H9 (cell line): ENCODE data around the gene UQCRC2. TPM values are rescaled to one million over a fixed set of nuclear protein-coding genes. Genes with fewer than 3 reads are reported as not detected.

Experiments
- DNase-seq: peaks from one replicate; pipeline ENCODE4 v3.0.0-alpha.2; 2017
- H2AFZ ChIP-seq: one replicate; pipeline ENCODE4 v1.6.1; 2013; ENCODE audit warnings: mild to moderate bottlenecking, low read length, control low read depth, moderate library complexity
- H2AK5ac ChIP-seq: 2 replicates; pipeline ENCODE4 v1.6.1; 2013; ENCODE audit warnings: low read length, control low read depth, mixed read lengths; ENCODE audit not compliant: insufficient read length
- H2BK120ac ChIP-seq: one replicate; pipeline ENCODE4 v1.6.1; 2013; ENCODE audit warnings: low read depth, mild to moderate bottlenecking, low read length, control low read depth, inconsistent platforms; ENCODE audit not compliant: poor library complexity, severe bottlenecking
- H2BK12ac ChIP-seq: 2 replicates; pipeline ENCODE4 v1.6.1; 2013; ENCODE audit warnings: low read length, control low read depth, mixed read lengths, low read depth; ENCODE audit not compliant: insufficient read length
- H2BK15ac ChIP-seq: 2 replicates; pipeline ENCODE4 v1.6.1; 2013; ENCODE audit warnings: low read depth, low read length, control low read depth
- H2BK20ac ChIP-seq: one replicate; pipeline ENCODE4 v1.6.1; 2013; ENCODE audit warnings: low read depth, mild to moderate bottlenecking, low read length, control low read depth, inconsistent platforms; ENCODE audit not compliant: poor library complexity, severe bottlenecking
- H2BK5ac ChIP-seq: 2 replicates; pipeline ENCODE4 v1.6.1; 2013; ENCODE audit warnings: low read length, control low read depth, mixed read lengths; ENCODE audit not compliant: insufficient read length
- H3K14ac ChIP-seq: 2 replicates; pipeline ENCODE4 v1.6.1; 2013; ENCODE audit warnings: low read length, control low read depth; ENCODE audit not compliant: insufficient read depth
- H3K18ac ChIP-seq: 2 replicates; pipeline ENCODE4 v1.6.1; 2013; ENCODE audit warnings: low read depth, mild to moderate bottlenecking, mixed read lengths, low read length, control low read depth; ENCODE audit not compliant: insufficient read length
- H3K23ac ChIP-seq: 2 replicates; pipeline ENCODE4 v1.6.1; 2013; ENCODE audit warnings: low read length, control low read depth, mixed read lengths, low read depth; ENCODE audit not compliant: insufficient read length
- H3K23me2 ChIP-seq: 2 replicates; pipeline ENCODE4 v1.6.1; 2013; ENCODE audit warnings: low read depth, mild to moderate bottlenecking, mixed read lengths, low read length, control low read depth; ENCODE audit not compliant: insufficient read length, poor library complexity, severe bottlenecking
- H3K27ac ChIP-seq: 2 replicates; pipeline ENCODE4 v1.5.1; 2013; ENCODE audit warnings: low read length, control low read depth, mixed read lengths, low read depth; ENCODE audit not compliant: insufficient read length
- H3K27me3 ChIP-seq: 2 replicates; pipeline ENCODE4 v1.6.1; 2013; ENCODE audit warnings: low read length, control low read depth, inconsistent platforms; ENCODE audit not compliant: insufficient read depth
- H3K4ac ChIP-seq: 2 replicates; pipeline ENCODE4 v1.6.1; 2013; ENCODE audit warnings: low read depth, mild to moderate bottlenecking, control low read depth, inconsistent platforms, low read length, moderate library complexity
- H3K4me1 ChIP-seq: 2 replicates; pipeline ENCODE4 v1.6.1; 2013; ENCODE audit warnings: low read length, control low read depth, inconsistent platforms; ENCODE audit not compliant: insufficient read depth
- H3K4me2 ChIP-seq: 2 replicates; pipeline ENCODE4 v1.6.1; 2013; ENCODE audit warnings: low read length, control low read depth, mixed read lengths; ENCODE audit not compliant: insufficient read length, insufficient read depth
- H3K56ac ChIP-seq: 2 replicates; pipeline ENCODE4 v1.6.1; 2013; ENCODE audit warnings: low read depth, mild to moderate bottlenecking, mixed read lengths, low read length, control low read depth; ENCODE audit not compliant: insufficient read length
- H3K79me1 ChIP-seq: 2 replicates; pipeline ENCODE4 v1.6.1; 2013; ENCODE audit warnings: low read depth, mild to moderate bottlenecking, moderate library complexity, low read length, control low read depth, inconsistent platforms; ENCODE audit not compliant: insufficient read depth, poor library complexity, severe bottlenecking
- H3K79me2 ChIP-seq: 2 replicates; pipeline ENCODE4 v1.6.1; 2013; ENCODE audit warnings: low read length, control low read depth, inconsistent platforms; ENCODE audit not compliant: insufficient read depth
- H3K9ac ChIP-seq: 2 replicates; pipeline ENCODE4 v1.6.1; 2013; ENCODE audit warnings: low read length, control low read depth, mixed read lengths; ENCODE audit not compliant: insufficient read length; ENCODE audit errors: extremely low read depth
- H3K9me3 ChIP-seq: one replicate; pipeline ENCODE4 v1.6.1; 2013; ENCODE audit warnings: low read depth, low read length, inconsistent platforms; ENCODE audit not compliant: control insufficient read depth
- H3T11ph ChIP-seq: one replicate; pipeline ENCODE4 v1.6.1; 2013; ENCODE audit warnings: mild to moderate bottlenecking, low read length, control low read depth, inconsistent platforms
- H4K20me1 ChIP-seq: one replicate; pipeline ENCODE4 v1.6.1; 2013; ENCODE audit not compliant: control insufficient read depth, insufficient read length, insufficient read depth
- H4K5ac ChIP-seq: 2 replicates; pipeline ENCODE4 v1.6.1; 2013; ENCODE audit warnings: low read depth, mild to moderate bottlenecking, mixed read lengths, low read length, control low read depth; ENCODE audit not compliant: insufficient read length
- H4K8ac ChIP-seq: replicated peaks from 2 replicates; pipeline ENCODE4 v1.6.1; 2013; ENCODE audit warnings: low read length, control low read depth, mixed read lengths, low read depth; ENCODE audit not compliant: insufficient read length
- H4K91ac ChIP-seq: 2 replicates; pipeline ENCODE4 v1.6.1; 2013; ENCODE audit warnings: low read depth, mild to moderate bottlenecking, moderate library complexity, mixed read lengths, low read length, control low read depth; ENCODE audit not compliant: insufficient read length
- H3K27ac Mint-ChIP-seq, 3 experiments: 2 replicates in 2 of 3; 3 replicates in 1 of 3; pipeline ENCODE4 v1.8.0; 2020 to 2021; ENCODE audit warnings: mixed read lengths in 3 of 3, mild to moderate bottlenecking in 1 of 3, moderate library complexity in 1 of 3
- H3K27me3 Mint-ChIP-seq: 2 replicates; pipeline ENCODE4 v1.8.0; 2021; ENCODE audit warnings: low read depth, mild to moderate bottlenecking, moderate library complexity, mixed read lengths
- H3K36me3 Mint-ChIP-seq, 3 experiments: 2 replicates in 2 of 3; 3 replicates in 1 of 3; pipeline ENCODE4 v1.8.0; 2020 to 2021; ENCODE audit warnings: low read depth in 3 of 3, mixed read lengths in 3 of 3; ENCODE audit not compliant: insufficient read depth in 1 of 3
- H3K4me1 Mint-ChIP-seq, 2 experiments: 2 replicates each; pipeline ENCODE4 v1.8.0; 2020; ENCODE audit warnings: mixed read lengths in 2 of 2
- H3K4me3 Mint-ChIP-seq, 2 experiments: 2 replicates in 1 of 2; 3 replicates in 1 of 2; pipeline ENCODE4 v1.8.0; 2020 to 2021; ENCODE audit warnings: mild to moderate bottlenecking in 2 of 2, mixed read lengths in 2 of 2, moderate library complexity in 1 of 2
- H3K9me3 Mint-ChIP-seq, 2 experiments: 2 replicates in 1 of 2; 3 replicates in 1 of 2; pipeline ENCODE4 v1.8.0; 2020; ENCODE audit warnings: mild to moderate bottlenecking in 2 of 2, mixed read lengths in 2 of 2, moderate library complexity in 1 of 2
- CTCF ChIP-seq: fragments of 200-600 bp; sonication (generic); conservative IDR thresholded peaks from 3 replicates; pipeline ENCODE4 v1.8.0; 2021; ENCODE audit warnings: antibody characterized with exemption, mild to moderate bottlenecking
- WGBS: extraction: QIAGEN DNeasy Blood & Tissue Kit; methylation state at CpG from one replicate; pipeline ENCODE4 v1.1.7; 2013; ENCODE audit warnings: missing lambda C conversion rate, low lambda C conversion rate, mixed read lengths; ENCODE audit not compliant: insufficient read length; ENCODE audit errors: extremely low coverage; 5-methylcytosine and 5-hydroxymethylcytosine counted together
- total RNA-seq: library from RNA; stranded (reverse); gene quantifications from 2 replicates; pipeline ENCODE4 v1.2.1, GENCODE V29; 2021

UQCRC2 gene
- total RNA-seq, 1 experiment from 2014 or later: 228 TPM

GRCh38 chr16:21980032-21980431 lies 26.9 kb downstream of the UQCRC2 start:
- H3K4me2 ChIP-seq: no peak overlapping the region
- H4K91ac ChIP-seq: no peak overlapping the region
- H4K20me1 ChIP-seq: no peaks in the 10 kb centered on the region
- Mint-ChIP-seq H3K27ac (no peak overlapping the region), H3K36me3 (peaks cover 38 to 80% (median 58%) of the 10 kb centered on the region in 3 experiments; a peak in 6 of 7 replicates), H3K4me1 (no peaks in the 10 kb centered on the region), H3K9me3 (no peaks in the 10 kb centered on the region), H3K4me3 (no peak overlapping the region), H3K27me3 (no peaks in the 10 kb centered on the region)
- no peak overlapping the region for H2BK12ac ChIP-seq
- H3K14ac ChIP-seq: no peak overlapping the region
- no peak overlapping the region for H2BK120ac ChIP-seq
- no peak overlapping the region for H2AFZ ChIP-seq
- no peaks in the 10 kb centered on the region for H3K79me2 ChIP-seq
- H3T11ph ChIP-seq: no peak overlapping the region
- no peaks in the 10 kb centered on the region for H3K23me2 ChIP-seq
- no CpG with 5 or more reads among the region's 4 CpGs for WGBS
- H3K4ac ChIP-seq: no peak overlapping the region
- no peak for TF ChIP-seq CTCF
- no peak overlapping the region for H2BK20ac ChIP-seq
- no peak overlapping the region for H2AK5ac ChIP-seq
- H3K79me1 ChIP-seq: no peaks in the 10 kb centered on the region
- no peak for DNase-seq
- H3K4me1 ChIP-seq: no peaks in the 10 kb centered on the region
- H3K9me3 ChIP-seq: no peaks in the 10 kb centered on the region
- H3K27me3 ChIP-seq: no peaks in the 10 kb centered on the region
- no peak overlapping the region for H3K56ac ChIP-seq
- no peak overlapping the region for H3K9ac ChIP-seq
- H4K8ac ChIP-seq: no peak overlapping the region
- H3K23ac ChIP-seq: no peak overlapping the region
- H2BK5ac ChIP-seq: no peak overlapping the region
- H4K5ac ChIP-seq: no peak overlapping the region
- no peak overlapping the region for H2BK15ac ChIP-seq
- H3K27ac ChIP-seq: no peak overlapping the region
- H3K18ac ChIP-seq: no peak overlapping the region
